ENCODE data around the gene RASAL2.
"Not testable (repeated sequence)": the region's sequence is repeated elsewhere in the genome, so short reads cannot be mapped to it uniquely, and the experiment has no call there.

Gene RASAL2

GRCh38 chr1:178502856-178503255 is 409.0 kb downstream of the RASAL2 start:
- Histone ChIP-seq H3K27ac (ENCODE audit: low read depth, low read length) (no peak overlapping the region), H3K36me3 (ENCODE audit: control insufficient read depth, insufficient read depth, low read length) (no peaks in the 10 kb centered on the region), H3K27me3 (ENCODE audit: control insufficient read depth, insufficient read depth, low read length) (no peaks in the 10 kb centered on the region), H3K4me1 (ENCODE audit: control insufficient read depth, insufficient read depth, low read length) (no peaks in the 10 kb centered on the region), H3K9ac (ENCODE audit: low read length) (no peak overlapping the region), H3K4me3 (ENCODE audit: low read length) (no peak overlapping the region)

- H3K9ac ChIP-seq (ENCODE audit: low read length); H3K27me3 ChIP-seq (ENCODE audit: control insufficient read depth, insufficient read depth, low read length); H3K4me1 ChIP-seq (ENCODE audit: control insufficient read depth, insufficient read depth, low read length); H3K4me3 ChIP-seq (ENCODE audit: low read length); H3K27ac ChIP-seq (ENCODE audit: low read depth, low read length); H3K36me3 ChIP-seq (ENCODE audit: control insufficient read depth, insufficient read depth, low read length): not testable (repeated sequence)
These were observed 409.4 kb downstream of the RASAL2 start for GRCh38 chr1:178503316-178503715.

- Histone ChIP-seq H3K36me3 (ENCODE audit: control insufficient read depth, insufficient read depth, low read length) (no peaks in the 10 kb centered on the region), H3K27ac (ENCODE audit: low read depth, low read length) (no peak overlapping the region), H3K27me3 (ENCODE audit: control insufficient read depth, insufficient read depth, low read length) (no peaks in the 10 kb centered on the region)
These were observed 409.9 kb downstream of the RASAL2 start for GRCh38 chr1:178503849-178504248.

DNA sequence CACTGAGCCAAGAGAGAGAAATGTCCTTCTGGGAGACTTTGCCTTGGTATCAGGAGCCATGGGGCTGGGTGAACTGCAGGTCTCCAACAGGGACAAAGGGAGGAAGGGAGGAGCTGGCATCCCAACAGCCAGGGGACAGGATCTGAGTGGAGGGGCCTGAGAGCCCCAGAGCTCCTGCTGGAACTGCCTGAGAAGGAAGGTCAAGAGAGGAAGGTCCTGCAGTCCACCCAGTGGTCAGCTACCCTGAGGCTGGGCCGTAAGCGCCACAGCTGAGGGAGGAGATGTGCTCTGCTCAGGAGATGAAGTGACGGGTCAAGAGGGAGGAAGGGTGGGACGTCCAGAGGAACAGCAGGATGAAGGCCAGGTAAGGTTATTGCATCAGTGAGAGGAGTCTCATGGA is 410.4 kb downstream of the RASAL2 start:
- H3K9ac ChIP-seq (ENCODE audit: low read length), result no peak overlapping the region
- H3K36me3 ChIP-seq (ENCODE audit: control insufficient read depth, insufficient read depth, low read length), result no peaks in the 10 kb centered on the region
- H3K4me3 ChIP-seq (ENCODE audit: low read length), result no peak overlapping the region
- H3K27me3 ChIP-seq (ENCODE audit: control insufficient read depth, insufficient read depth, low read length), result no peaks in the 10 kb centered on the region
- no peak overlapping the region for H3K27ac ChIP-seq (ENCODE audit: low read depth, low read length)
- no peaks in the 10 kb centered on the region for H3K4me1 ChIP-seq (ENCODE audit: control insufficient read depth, insufficient read depth, low read length)

More at GRCh38 chr1:178503849-178504248, 409.9 kb downstream of the RASAL2 start:
- no peaks in the 10 kb centered on the region for H3K4me1 ChIP-seq (ENCODE audit: control insufficient read depth, insufficient read depth, low read length)
- H3K4me3 ChIP-seq (ENCODE audit: low read length), result no peak overlapping the region
- H3K9ac ChIP-seq (ENCODE audit: low read length), result no peak overlapping the region

GRCh38 chr1:178506177-178506576 is 412.3 kb downstream of the RASAL2 start:
- Histone ChIP-seq H3K36me3 (ENCODE audit: control insufficient read depth, insufficient read depth, low read length) (no peaks in the 10 kb centered on the region), H3K4me3 (ENCODE audit: low read length) (no peak overlapping the region), H3K4me1 (ENCODE audit: control insufficient read depth, insufficient read depth, low read length) (no peaks in the 10 kb centered on the region), H3K9ac (ENCODE audit: low read length) (no peak overlapping the region), H3K27me3 (ENCODE audit: control insufficient read depth, insufficient read depth, low read length) (no peaks in the 10 kb centered on the region), H3K27ac (ENCODE audit: low read depth, low read length) (no peak overlapping the region)

GRCh38 chr1:178506669-178507068 is 412.8 kb downstream of the RASAL2 start:
- Histone ChIP-seq H3K36me3 (ENCODE audit: control insufficient read depth, insufficient read depth, low read length) (no peaks in the 10 kb centered on the region), H3K4me3 (ENCODE audit: low read length) (no peak overlapping the region), H3K9ac (ENCODE audit: low read length) (no peak overlapping the region)

DNA sequence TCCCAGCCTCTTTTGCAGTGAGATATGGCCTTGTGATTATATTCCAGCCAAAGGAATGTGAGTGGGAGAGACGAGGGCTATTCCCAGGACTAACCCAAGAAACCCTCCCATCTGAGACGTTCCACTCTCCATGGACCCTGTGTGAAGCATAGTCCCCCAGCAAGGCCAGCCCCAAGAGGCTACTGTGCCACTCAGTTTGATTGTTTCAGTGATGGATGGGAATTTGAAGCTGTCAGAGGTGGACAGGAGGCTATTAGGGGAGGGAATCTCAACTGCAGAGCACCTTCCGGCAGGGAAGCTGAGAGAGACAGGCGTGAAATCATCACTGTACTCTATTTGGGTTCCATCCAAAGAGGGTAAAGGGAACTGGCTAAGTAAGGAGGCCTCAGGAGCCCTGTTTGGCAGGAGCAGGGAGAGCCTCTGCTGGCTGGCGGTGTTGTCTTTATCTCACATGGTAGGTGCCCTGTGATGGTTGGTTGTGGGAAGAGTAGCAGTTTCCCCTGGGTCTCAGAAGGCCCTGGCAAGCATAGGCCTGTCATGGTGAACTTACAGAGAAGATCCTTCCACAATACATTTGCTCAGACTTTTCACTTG is 415.6 kb downstream of the RASAL2 start:
- H3K36me3 ChIP-seq (ENCODE audit: control insufficient read depth, insufficient read depth, low read length), result no peaks in the 10 kb centered on the region
- no peaks in the 10 kb centered on the region for H3K27me3 ChIP-seq (ENCODE audit: control insufficient read depth, insufficient read depth, low read length)
- H3K4me3 ChIP-seq (ENCODE audit: low read length), result no peak overlapping the region
- H3K27ac ChIP-seq (ENCODE audit: low read depth, low read length), result no peak overlapping the region
- H3K4me1 ChIP-seq (ENCODE audit: control insufficient read depth, insufficient read depth, low read length), result no peaks in the 10 kb centered on the region
- no peak overlapping the region for H3K9ac ChIP-seq (ENCODE audit: low read length)

More at GRCh38 chr1:178506669-178507068, 412.8 kb downstream of the RASAL2 start:
- Histone ChIP-seq H3K27ac (ENCODE audit: low read depth, low read length) (no peak overlapping the region), H3K27me3 (ENCODE audit: control insufficient read depth, insufficient read depth, low read length) (no peaks in the 10 kb centered on the region), H3K4me1 (ENCODE audit: control insufficient read depth, insufficient read depth, low read length) (no peaks in the 10 kb centered on the region)

GRCh38 chr1:178510155-178510554 is 416.3 kb downstream of the RASAL2 start:
- H3K4me1 ChIP-seq (ENCODE audit: control insufficient read depth, insufficient read depth, low read length), result no peaks in the 10 kb centered on the region
- no peaks in the 10 kb centered on the region for H3K36me3 ChIP-seq (ENCODE audit: control insufficient read depth, insufficient read depth, low read length)
- no peaks in the 10 kb centered on the region for H3K27me3 ChIP-seq (ENCODE audit: control insufficient read depth, insufficient read depth, low read length)
- no peak overlapping the region for H3K27ac ChIP-seq (ENCODE audit: low read depth, low read length)
- no peak overlapping the region for H3K4me3 ChIP-seq (ENCODE audit: low read length)
- no peak overlapping the region for H3K9ac ChIP-seq (ENCODE audit: low read length)

DNA sequence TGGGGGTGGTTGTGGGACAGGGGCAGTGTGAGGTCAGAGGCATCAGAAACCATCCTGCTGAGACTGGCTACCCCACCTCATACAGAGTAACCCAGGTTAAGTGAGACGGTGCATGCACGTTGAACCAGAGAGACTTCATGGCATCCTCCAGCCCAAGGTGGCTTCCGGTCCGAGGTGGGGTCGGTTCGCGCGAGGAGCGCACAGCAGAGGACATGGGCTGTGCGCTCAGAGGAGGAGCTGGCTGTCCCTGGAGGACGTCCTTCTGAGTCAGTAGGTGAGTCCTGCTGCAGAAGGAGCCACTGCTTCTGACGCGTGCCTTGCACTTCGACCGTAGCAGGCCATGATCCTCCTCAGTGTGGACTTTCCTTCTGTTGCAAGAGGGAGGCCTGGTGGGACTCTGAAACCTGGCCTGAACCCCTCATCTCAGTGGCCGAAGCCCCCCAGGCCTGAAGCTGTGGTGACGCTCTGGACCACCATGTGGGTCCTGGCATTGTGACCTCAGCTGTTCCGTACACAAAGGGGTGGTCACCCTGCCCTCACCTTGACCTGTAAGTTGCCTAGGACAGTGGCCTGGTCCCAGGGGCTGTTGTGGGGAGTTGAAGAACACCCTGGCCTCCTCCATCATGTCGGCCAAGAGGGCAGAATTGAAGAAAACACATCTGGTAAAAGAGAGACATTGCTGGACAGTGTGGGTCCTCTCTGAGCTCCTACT is 418.8 kb downstream of the RASAL2 start, which contains the start of gene TEX35:
TEX35 (plus strand) TSS at position 544 of the 712 bp plus-strand sequence; CDS start at position 624, 80 bp downstream.
- no peak within 1 kb of the TSS for H3K27ac ChIP-seq (ENCODE audit: low read depth, low read length)
- no peak within 1 kb of the TSS for H3K4me3 ChIP-seq (ENCODE audit: low read length)
- no peaks in the 10 kb centered on the region for H3K27me3 ChIP-seq (ENCODE audit: control insufficient read depth, insufficient read depth, low read length)
- no peaks in the 10 kb centered on the region for H3K4me1 ChIP-seq (ENCODE audit: control insufficient read depth, insufficient read depth, low read length)
- no peaks in the 10 kb centered on the region for H3K36me3 ChIP-seq (ENCODE audit: control insufficient read depth, insufficient read depth, low read length)
- no peak within 1 kb of the TSS for H3K9ac ChIP-seq (ENCODE audit: low read length)

GRCh38 chr1:178513278-178513983 is 419.5 kb downstream of the RASAL2 start:
- H3K4me1 ChIP-seq (ENCODE audit: control insufficient read depth, insufficient read depth, low read length), result no peaks in the 10 kb centered on the region
- H3K27ac ChIP-seq (ENCODE audit: low read depth, low read length), result no peak overlapping the region
- no peak overlapping the region for H3K4me3 ChIP-seq (ENCODE audit: low read length)
- no peak overlapping the region for H3K9ac ChIP-seq (ENCODE audit: low read length)
- H3K27me3 ChIP-seq (ENCODE audit: control insufficient read depth, insufficient read depth, low read length), result no peaks in the 10 kb centered on the region
- H3K36me3 ChIP-seq (ENCODE audit: control insufficient read depth, insufficient read depth, low read length), result no peaks in the 10 kb centered on the region

DNA sequence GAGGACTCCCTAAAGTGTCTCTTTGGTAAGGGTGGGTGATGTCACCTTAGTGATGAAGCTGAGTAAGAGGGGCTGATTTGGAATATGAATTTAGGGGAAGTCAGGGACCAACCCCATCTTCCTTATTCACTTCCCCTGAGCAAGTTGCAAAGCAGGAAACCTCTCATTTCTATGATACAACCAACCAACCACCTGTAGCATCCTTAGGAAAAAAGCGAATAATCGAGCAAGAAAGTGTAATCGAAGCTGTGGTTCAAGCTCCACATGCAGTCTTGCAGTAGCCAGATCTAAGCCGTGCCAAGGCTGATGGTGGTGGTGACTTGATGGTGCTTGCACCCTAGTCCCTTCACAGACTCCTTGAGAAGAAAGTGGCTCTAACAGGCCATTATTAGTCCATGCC is 422.2 kb downstream of the RASAL2 start:
- no peak overlapping the region for H3K9ac ChIP-seq (ENCODE audit: low read length)
- H3K27me3 ChIP-seq (ENCODE audit: control insufficient read depth, insufficient read depth, low read length), result no peaks in the 10 kb centered on the region
- H3K27ac ChIP-seq (ENCODE audit: low read depth, low read length), result no peak overlapping the region
- no peak overlapping the region for H3K4me3 ChIP-seq (ENCODE audit: low read length)
- no peaks in the 10 kb centered on the region for H3K4me1 ChIP-seq (ENCODE audit: control insufficient read depth, insufficient read depth, low read length)
- H3K36me3 ChIP-seq (ENCODE audit: control insufficient read depth, insufficient read depth, low read length), result no peaks in the 10 kb centered on the region

GRCh38 chr1:178518894-178519293 is 425.0 kb downstream of the RASAL2 start:
- H3K9ac ChIP-seq (ENCODE audit: low read length), result no peak overlapping the region
- no peak overlapping the region for H3K27ac ChIP-seq (ENCODE audit: low read depth, low read length)
- no peak overlapping the region for H3K4me3 ChIP-seq (ENCODE audit: low read length)
- H3K36me3 ChIP-seq (ENCODE audit: control insufficient read depth, insufficient read depth, low read length), result no peaks in the 10 kb centered on the region
- H3K4me1 ChIP-seq (ENCODE audit: control insufficient read depth, insufficient read depth, low read length), result no peaks in the 10 kb centered on the region
- H3K27me3 ChIP-seq (ENCODE audit: control insufficient read depth, insufficient read depth, low read length), result no peaks in the 10 kb centered on the region
